GM06990 (cell line): Measurements from ENCODE around the gene CPVL.
"Not testable (repeated sequence)": the region's sequence is repeated elsewhere in the genome, so short reads cannot be mapped to it uniquely, and the experiment has no call there.

Experiments used
- DNase-seq: peaks from one replicate; pipeline ENCODE4 v3.0.0-alpha.2; 2011; ENCODE audit not compliant: insufficient read length; ENCODE audit errors: extremely low read depth
- H3K27me3 ChIP-seq: replicated peaks from 2 replicates; pipeline ENCODE4 v1.6.0; 2011; ENCODE audit warnings: low read length; ENCODE audit not compliant: control insufficient read depth, insufficient read depth
- H3K36me3 ChIP-seq: 2 replicates; pipeline ENCODE4 v1.5.1; 2011; ENCODE audit warnings: low read length; ENCODE audit not compliant: control insufficient read depth, insufficient read depth
- H3K4me3 ChIP-seq: replicated peaks from 2 replicates; pipeline ENCODE4 v1.5.1; 2011; ENCODE audit warnings: low read depth, mild to moderate bottlenecking, control low read depth, low read length
- CTCF ChIP-seq: IDR thresholded peaks from 2 replicates; pipeline ENCODE4 v1.5.1; 2011; ENCODE audit warnings: low read length, control low read depth, mild to moderate bottlenecking, inconsistent platforms; ENCODE audit not compliant: insufficient read depth, poor library complexity, severe bottlenecking

The CPVL gene

GRCh38 chr7:29095631-29096445 is 50.5 kb downstream of the CPVL start:
- no peaks in the 10 kb centered on the region; the same call in 1 of the 2 replicates for H3K27me3 ChIP-seq
- TF ChIP-seq CTCF: no peak
- H3K4me3 ChIP-seq: no peak overlapping the region
- DNase-seq: no peak
- H3K36me3 ChIP-seq: no peaks in the 10 kb centered on the region

- not testable (repeated sequence) for H3K36me3 ChIP-seq, DNase-seq, H3K4me3 ChIP-seq, H3K27me3 ChIP-seq
These were observed 53.2 kb downstream of the CPVL start for GRCh38 chr7:29093091-29093490.

GRCh38 chr7:29091715-29092114 is 54.6 kb downstream of the CPVL start:
- Histone ChIP-seq H3K36me3 (no peaks in the 10 kb centered on the region), H3K4me3 (peak overlapping the region; percentile 50), H3K27me3 (no peaks in the 10 kb centered on the region; the same call in 1 of the 2 replicates)
- DNase-seq: peak; percentile 45
- peak; percentile 29 for TF ChIP-seq CTCF

- Histone ChIP-seq H3K27me3 (no peaks in the 10 kb centered on the region; the same call in 1 of the 2 replicates), H3K4me3 (peak overlapping the region; percentile 50), H3K36me3 (no peaks in the 10 kb centered on the region)
- peak; percentile 5 for DNase-seq
- no peak for TF ChIP-seq CTCF
These were observed 55.3 kb downstream of the CPVL start for GRCh38 chr7:29090836-29091601.

- no peak overlapping the region for H3K4me3 ChIP-seq
- H3K36me3 ChIP-seq: no peaks in the 10 kb centered on the region
- no peak for DNase-seq
- no peak for TF ChIP-seq CTCF
- no peaks in the 10 kb centered on the region for H3K27me3 ChIP-seq
These were observed 56.1 kb downstream of the CPVL start for GRCh38 chr7:29090151-29090805.

- Histone ChIP-seq H3K4me3 (no peak overlapping the region), H3K36me3 (no peaks in the 10 kb centered on the region), H3K27me3 (no peaks in the 10 kb centered on the region)
- DNase-seq: no peak
- no peak for TF ChIP-seq CTCF
These were observed 58.5 kb downstream of the CPVL start for GRCh38 chr7:29087840-29088170.
